GM12891 (cell line): Measurements from ENCODE around the gene KCNJ5.

Source experiments
- DNase-seq: peaks from one replicate; pipeline ENCODE4 v3.0.0; 2011; ENCODE audit warnings: low spot score; ENCODE audit not compliant: insufficient read length
- FAIRE-seq: peaks from 2 replicates; lab custom pipeline; 2011; peaks lifted over from hg19 to GRCh38; lab: Jason Lieb, UNC
- PAX5 ChIP-seq: IDR thresholded peaks from 2 replicates; pipeline ENCODE4 v1.6.1; 2011; ENCODE audit warnings: low read length, moderate library complexity, mild to moderate bottlenecking; ENCODE audit not compliant: insufficient read depth, severe bottlenecking
- POLR2A ChIP-seq: IDR thresholded peaks from 2 replicates; pipeline ENCODE4 v1.6.1; 2011; ENCODE audit warnings: low read depth, low read length, control low read depth
- POLR2AphosphoS5 ChIP-seq: IDR thresholded peaks from 2 replicates; pipeline ENCODE4 v1.6.1; 2011; ENCODE audit warnings: low read depth, low read length, control low read depth
- POU2F2 ChIP-seq: IDR thresholded peaks from 2 replicates; pipeline ENCODE4 v1.6.1; 2011; ENCODE audit warnings: low read depth, mild to moderate bottlenecking, control low read depth, low read length, moderate library complexity
- SPI1 ChIP-seq: IDR thresholded peaks from 2 replicates; pipeline ENCODE4 v1.6.1; 2011; ENCODE audit warnings: low read depth, low read length, control low read depth
- TAF1 ChIP-seq: IDR thresholded peaks from 2 replicates; pipeline ENCODE4 v1.6.1; 2011; ENCODE audit warnings: low read depth, low read length, control low read depth

Gene KCNJ5

DNA sequence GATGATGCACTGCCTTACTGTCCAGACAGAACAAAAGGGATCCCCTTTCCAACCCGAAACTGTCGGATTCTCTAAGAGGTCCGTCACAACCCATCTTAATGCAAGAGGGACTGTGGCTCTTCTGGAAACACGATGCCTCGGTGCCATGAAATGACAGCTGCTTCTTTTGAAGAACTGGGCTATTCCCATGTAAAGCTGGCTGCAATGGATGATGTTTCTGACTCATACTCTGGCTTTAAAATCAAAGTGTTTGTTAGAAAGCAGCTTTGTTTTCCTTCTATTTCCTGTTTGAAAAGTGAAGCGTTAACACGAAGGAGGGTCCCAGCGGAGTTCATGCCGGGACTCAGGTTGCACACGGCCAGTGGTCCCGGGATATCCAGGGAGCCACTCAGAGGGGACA is 48.4 kb downstream of the KCNJ5 start:
- FAIRE-seq = no peak
- DNase-seq = no peak
- TF ChIP-seq TAF1 = no peak
- no peak for TF ChIP-seq POLR2AphosphoS5
- TF ChIP-seq POLR2A = no peak
- no peak for TF ChIP-seq SPI1
- no peak for TF ChIP-seq POU2F2
- no peak for TF ChIP-seq PAX5

DNA sequence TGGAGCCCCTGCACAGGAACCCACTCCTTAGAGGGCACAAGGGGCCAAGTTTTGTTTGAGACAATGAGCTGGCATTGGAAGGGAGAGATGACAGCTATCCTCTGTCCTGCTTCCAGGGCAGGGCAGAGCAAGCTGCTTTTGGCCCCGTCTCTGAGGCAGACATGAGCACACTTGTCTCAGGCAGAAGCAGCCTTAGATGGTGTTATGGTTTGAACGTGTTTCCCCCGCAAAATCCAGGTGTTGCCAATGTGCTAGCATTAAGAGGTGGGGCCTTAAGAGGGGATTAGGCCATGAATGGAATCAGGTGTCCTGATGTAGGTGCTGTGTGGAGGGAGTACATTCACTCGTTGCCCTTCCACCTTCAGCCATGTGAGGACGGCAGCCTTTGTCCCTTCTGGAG is 49.0 kb downstream of the KCNJ5 start:
- TF ChIP-seq PAX5 (no peak), POLR2A (no peak), POU2F2 (no peak)

DNA sequence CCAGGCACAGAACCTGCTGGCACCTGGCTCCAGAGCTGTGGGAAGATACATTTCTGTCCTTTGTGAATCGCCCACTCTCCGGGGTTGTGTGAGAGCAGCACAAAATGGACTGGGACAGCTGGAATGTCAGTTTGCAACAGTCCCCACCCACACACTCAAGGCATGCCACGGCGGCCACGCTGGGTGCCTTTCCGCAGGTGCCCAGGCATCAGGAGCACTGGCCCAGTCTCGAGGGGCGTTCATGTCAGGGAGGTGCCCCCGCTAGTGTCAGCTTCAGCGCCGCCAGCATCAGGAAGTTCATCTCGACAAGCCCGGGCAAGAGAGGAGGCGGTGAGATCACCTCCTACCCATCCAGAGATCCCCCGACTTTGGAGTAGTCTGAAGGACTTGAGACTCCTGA is 49.4 kb downstream of the KCNJ5 start:
- no peak for TF ChIP-seq POLR2AphosphoS5
- no peak for TF ChIP-seq SPI1
- TF ChIP-seq POLR2A = no peak
- TF ChIP-seq TAF1 = no peak
- TF ChIP-seq POU2F2 = no peak
- TF ChIP-seq PAX5 = no peak
- FAIRE-seq (no peak), DNase-seq (no peak)

More for the DNA sequence above, 49.0 kb downstream of the KCNJ5 start:
- no peak for FAIRE-seq
- DNase-seq = no peak

DNA sequence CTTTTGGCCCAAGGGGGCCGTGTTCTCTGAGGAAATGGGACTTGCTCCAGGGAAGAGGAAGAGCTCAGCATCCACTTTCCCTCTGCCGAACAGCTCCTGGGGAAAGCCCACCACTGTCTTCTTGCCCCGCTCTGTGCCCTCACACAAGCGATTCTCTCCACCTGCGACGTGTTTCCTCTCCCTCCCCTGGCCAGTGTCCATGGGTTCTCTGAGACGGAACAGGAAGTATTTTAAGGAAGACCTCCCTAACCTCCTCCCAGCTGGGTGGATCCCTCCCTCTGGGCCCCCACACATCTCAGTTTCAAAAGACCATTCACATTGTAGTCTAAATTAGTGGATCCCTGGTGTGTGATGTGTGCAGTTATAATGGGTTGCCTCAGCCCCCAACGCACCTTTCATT is 50.0 kb downstream of the KCNJ5 start:
- DNase-seq (no peak), FAIRE-seq (no peak)
- TF ChIP-seq POLR2A = no peak
- no peak for TF ChIP-seq POU2F2
- TF ChIP-seq POLR2AphosphoS5 = no peak
- TF ChIP-seq TAF1 = no peak
- no peak for TF ChIP-seq SPI1
- TF ChIP-seq PAX5 = no peak

- TF ChIP-seq POLR2AphosphoS5 = no peak
- no peak for TF ChIP-seq POLR2A
- no peak for TF ChIP-seq POU2F2
- TF ChIP-seq TAF1 = no peak
- DNase-seq (no peak), FAIRE-seq (no peak)
Observed at GRCh38 chr11:128941573-128942271, 50.6 kb downstream of the KCNJ5 start.

DNA sequence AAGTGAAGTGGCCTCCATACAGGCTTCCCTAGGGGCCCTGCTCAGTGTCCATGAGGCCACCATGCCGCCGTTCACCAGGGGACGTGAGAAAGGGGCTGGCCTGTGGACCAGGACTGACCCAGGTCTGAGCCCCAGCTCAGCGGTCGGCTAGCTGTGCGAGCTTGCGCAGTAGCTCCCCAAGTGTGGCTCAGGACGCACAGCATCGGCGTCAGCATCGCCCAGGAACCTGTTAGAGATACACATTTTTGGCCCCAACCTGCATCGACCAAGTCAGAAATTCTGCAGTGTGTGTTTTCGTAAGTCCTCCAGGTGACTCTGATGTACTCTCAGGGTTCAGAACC is 51.1 kb downstream of the KCNJ5 start:
- no peak for DNase-seq
- no peak for FAIRE-seq

GRCh38 chr11:128942817-128943427 is 51.8 kb downstream of the KCNJ5 start, which contains the start of gene TP53AIP1:
TP53AIP1 (minus strand) TSS chr11:128942871; CDS start chr11:128937818, 5,053 bp downstream.
- FAIRE-seq = no peak
- DNase-seq = no peak
- no peak for TF ChIP-seq POLR2AphosphoS5
- no peak for TF ChIP-seq PAX5
- TF ChIP-seq POU2F2 = no peak
- no peak for TF ChIP-seq SPI1
- no peak for TF ChIP-seq POLR2A
- TF ChIP-seq TAF1 = no peak

More for the DNA sequence above, 51.1 kb downstream of the KCNJ5 start:
- no peak for TF ChIP-seq PAX5
- TF ChIP-seq POLR2A = no peak
- no peak for TF ChIP-seq SPI1
- no peak for TF ChIP-seq POLR2AphosphoS5

DNA sequence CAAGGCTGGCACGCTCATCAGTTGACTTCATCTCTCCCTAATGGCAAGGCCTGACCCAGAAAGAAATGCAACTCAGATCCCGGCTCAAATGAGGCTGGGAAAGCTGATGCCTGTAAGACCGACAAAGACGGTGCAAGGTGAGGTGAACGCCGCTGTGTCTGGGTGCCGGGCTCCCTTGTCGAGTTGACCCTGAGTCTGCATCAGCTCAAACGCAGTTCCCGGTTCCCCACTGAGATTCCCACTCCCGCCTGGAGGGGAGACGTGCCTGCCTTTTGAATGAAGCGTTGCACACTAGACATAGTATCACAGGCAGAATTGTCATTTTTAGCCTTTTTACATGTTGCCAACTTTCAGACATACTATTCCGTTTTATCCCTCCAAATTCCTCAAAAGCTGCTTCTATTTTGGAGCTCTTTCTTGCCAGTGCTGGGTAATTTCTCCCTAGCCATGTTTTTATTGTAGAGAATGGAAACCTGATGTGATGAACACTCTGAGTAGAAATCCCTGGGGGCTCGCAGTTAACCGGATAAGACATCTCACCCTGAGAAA is 52.3 kb downstream of the KCNJ5 start:
- DNase-seq (no peak), FAIRE-seq (no peak)
- no peak for TF ChIP-seq TAF1
- no peak for TF ChIP-seq POU2F2
- no peak for TF ChIP-seq SPI1
- no peak for TF ChIP-seq POLR2A
- TF ChIP-seq PAX5 = no peak
- TF ChIP-seq POLR2AphosphoS5 = no peak

DNA sequence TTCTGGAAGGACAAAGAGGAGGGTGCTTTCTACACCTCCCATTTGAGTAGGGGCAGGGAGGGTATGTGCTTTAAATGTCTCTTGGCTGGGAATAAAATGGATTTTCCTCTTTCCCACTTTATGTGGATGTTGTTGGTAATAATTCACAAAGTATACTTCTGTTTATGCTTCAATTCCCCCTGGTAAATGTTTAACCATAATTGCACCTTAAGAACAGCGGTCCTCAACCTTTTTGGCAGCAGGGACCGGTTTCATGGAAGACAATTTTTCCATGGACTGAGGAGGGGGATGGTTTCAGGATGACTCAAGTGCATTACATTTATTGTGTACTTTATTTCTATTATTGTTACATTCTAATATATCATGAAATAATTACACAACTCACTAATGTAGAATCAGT is 55.5 kb downstream of the KCNJ5 start:
- TF ChIP-seq POU2F2 = no peak
- no peak for TF ChIP-seq POLR2AphosphoS5
- no peak for TF ChIP-seq SPI1
- no peak for TF ChIP-seq POLR2A
- TF ChIP-seq PAX5 = no peak
- TF ChIP-seq TAF1 = no peak
- FAIRE-seq (no peak), DNase-seq (no peak)

- FAIRE-seq = no peak
- no peak for DNase-seq
- TF ChIP-seq POU2F2 (no peak), PAX5 (no peak)
Observed at GRCh38 chr11:128947773-128948172, 56.6 kb downstream of the KCNJ5 start.

DNA sequence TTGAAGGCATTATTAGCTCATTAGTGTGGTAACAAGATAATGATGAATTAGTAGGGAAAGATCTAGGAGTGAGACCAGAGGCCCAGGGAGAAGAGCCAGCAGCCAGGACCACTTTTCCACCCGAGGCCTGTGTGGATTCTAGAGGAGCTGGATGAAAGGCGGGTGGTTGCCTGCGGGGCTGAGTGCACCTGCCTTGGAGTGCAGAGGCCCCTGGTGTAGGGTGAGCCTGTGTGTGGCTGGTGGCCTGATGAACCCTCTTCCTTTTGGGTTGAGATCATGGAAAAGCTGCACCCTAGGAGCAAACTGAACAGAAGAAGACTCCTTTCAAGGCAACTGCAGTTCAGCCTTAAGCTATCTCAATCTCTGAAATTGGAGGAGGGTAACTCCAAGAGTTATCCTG is 57.4 kb downstream of the KCNJ5 start:
- FAIRE-seq = no peak
- TF ChIP-seq PAX5 (no peak), SPI1 (no peak)
- DNase-seq = no peak
